ENCODE data around the gene KHDC1. TPM values are rescaled to one million over a fixed set of nuclear protein-coding genes. Genes with fewer than 3 reads are reported as not detected.

Gene KHDC1
- total and polyA plus RNA-seq, 7 donors, result 0.05 to 2.2 (median 0.57) TPM; not detected in 1

- 89 to 96% (median 90%) methylated on average over 3 of the region's 3 CpGs for WGBS, 3 donors
- H3K4me3 ChIP-seq, result no peak overlapping the region
These were observed 35.3 kb downstream of the KHDC1 start for GRCh38 chr6:73227606-73228255.

GRCh38 chr6:73225396-73225795, 37.6 kb downstream of the KHDC1 start, which contains the start of gene KHDC1L:
Gene KHDC1L (minus strand): TSS chr6:73225496. CDS start chr6:73225408, 88 bp downstream.
- no peak for TF ChIP-seq CTCF (IDR thresholded peaks at IDR 0.05)
- no peaks in the 10 kb centered on the region for H3K27me3 ChIP-seq (ENCODE audit: insufficient read depth in 3 of 3, low read length in 2 of 3)
- H3K9me3 ChIP-seq, result no peaks in the 10 kb centered on the region
- no peak within 1 kb of the TSS for H3K27ac ChIP-seq
- no peaks in the 10 kb centered on the region for H3K36me3 ChIP-seq (ENCODE audit: insufficient read depth in 1 of 2, low read depth in 1 of 2)
- no peak within 1 kb of the TSS for H3K4me3 ChIP-seq
- no peaks in the 10 kb centered on the region for H3K4me1 ChIP-seq
- DNase-seq (no peak), ATAC-seq (no peak)
- intact Hi-C loops (cut with DNase I), result no loop called here
- 85 to 100% (median 93%) methylated on average over 4 of the region's 4 CpGs for WGBS, 3 donors

More at GRCh38 chr6:73227606-73228255, 35.3 kb downstream of the KHDC1 start:
- intact Hi-C loops (cut with DNase I), result no loop called here
- H3K27me3 ChIP-seq (ENCODE audit: insufficient read depth in 3 of 3, low read length in 2 of 3), result no peaks in the 10 kb centered on the region
- TF ChIP-seq CTCF (IDR thresholded peaks at IDR 0.05), result no peak
- ATAC-seq (no peak), DNase-seq (no peak)
- no peaks in the 10 kb centered on the region for H3K4me1 ChIP-seq
- H3K27ac ChIP-seq, result no peak overlapping the region
- no peaks in the 10 kb centered on the region for H3K9me3 ChIP-seq
- no peaks in the 10 kb centered on the region for H3K36me3 ChIP-seq (ENCODE audit: insufficient read depth in 1 of 2, low read depth in 1 of 2)

GRCh38 chr6:73216859-73217258, 46.1 kb downstream of the KHDC1 start:
- intact Hi-C loops (cut with DNase I), result no loop called here
- no peaks in the 10 kb centered on the region for H3K4me1 ChIP-seq
- WGBS, 3 donors, result 92 to 96% (median 95%) methylated on average over 2 of the region's 2 CpGs
- no peaks in the 10 kb centered on the region for H3K36me3 ChIP-seq (ENCODE audit: insufficient read depth in 1 of 2, low read depth in 1 of 2)
- H3K27me3 ChIP-seq (ENCODE audit: insufficient read depth in 3 of 3, low read length in 2 of 3), result no peaks in the 10 kb centered on the region
- H3K4me3 ChIP-seq, result no peak overlapping the region
- DNase-seq (no peak), ATAC-seq (no peak)
- no peak overlapping the region for H3K27ac ChIP-seq
- TF ChIP-seq CTCF (IDR thresholded peaks at IDR 0.05), result no peak
- no peaks in the 10 kb centered on the region for H3K9me3 ChIP-seq

- DNase-seq, result no peak
- 78 to 95% (median 79%) methylated on average over 9 of the region's 9 CpGs for WGBS, 3 donors
- H3K27me3 ChIP-seq (ENCODE audit: insufficient read depth in 3 of 3, low read length in 2 of 3), result no peaks in the 10 kb centered on the region
- H3K9me3 ChIP-seq, result no peaks in the 10 kb centered on the region
- ATAC-seq, result no peak
- intact Hi-C loops (cut with DNase I), result no loop called here
- no peak overlapping the region for H3K4me3 ChIP-seq
- no peak for TF ChIP-seq CTCF (IDR thresholded peaks at IDR 0.05)
- no peak overlapping the region for H3K27ac ChIP-seq
- no peaks in the 10 kb centered on the region for H3K4me1 ChIP-seq
- no peaks in the 10 kb centered on the region for H3K36me3 ChIP-seq (ENCODE audit: insufficient read depth in 1 of 2, low read depth in 1 of 2)
These were observed 53.9 kb downstream of the KHDC1 start for GRCh38 chr6:73209117-73209516.
